OCI-LY1 (cell line): ENCODE data around the gene RNF169.

Experiments used
- H2AFZ ChIP-seq: fragments of 200-600 bp; sonication (generic), shearing (Covaris generic); 2 replicates; pipeline ENCODE4 v1.6.0; 2014; ENCODE audit warnings: antibody characterized with exemption, mild to moderate bottlenecking, low read length
- H3F3A ChIP-seq: fragments of 200-600 bp; sonication (generic), shearing (Covaris generic); 2 replicates; pipeline ENCODE4 v1.6.0; 2014; ENCODE audit warnings: mild to moderate bottlenecking, antibody characterized with exemption, low read length, moderate library complexity; ENCODE audit not compliant: insufficient read depth
- H3K27ac ChIP-seq: fragments of 200-600 bp; sonication (generic); 2 replicates; pipeline ENCODE4 v1.5.1; 2014; ENCODE audit warnings: low read length, mixed run types, mild to moderate bottlenecking, low read depth; ENCODE audit not compliant: poor library complexity, severe bottlenecking
- H3K27me3 ChIP-seq: fragments of 200-600 bp; sonication (generic); 2 replicates; pipeline ENCODE4 v1.6.0; 2014; ENCODE audit warnings: antibody characterized with exemption, mild to moderate bottlenecking, low read length, moderate library complexity; ENCODE audit not compliant: insufficient read depth
- H3K36me3 ChIP-seq: fragments of 200-600 bp; sonication (generic); 2 replicates; pipeline ENCODE4 v1.6.1; 2014; ENCODE audit warnings: mild to moderate bottlenecking, antibody characterized with exemption, low read length, moderate library complexity, mixed read lengths; ENCODE audit not compliant: insufficient read depth
- H3K4me1 ChIP-seq: fragments of 200-600 bp; sonication (generic); 2 replicates; pipeline ENCODE4 v1.5.1; 2014; ENCODE audit warnings: mild to moderate bottlenecking, low read length, moderate library complexity; ENCODE audit not compliant: insufficient read depth, severe bottlenecking
- H3K4me2 ChIP-seq: fragments of 200-600 bp; sonication (generic), shearing (Covaris generic); 2 replicates; pipeline ENCODE4 v1.6.1; 2014; ENCODE audit warnings: low read length
- H3K4me3 ChIP-seq: fragments of 200-600 bp; sonication (generic); 2 replicates; pipeline ENCODE4 v1.5.1; 2014; ENCODE audit warnings: low read length, low read depth, mild to moderate bottlenecking, mixed read lengths; ENCODE audit not compliant: poor library complexity, severe bottlenecking
- H3K79me2 ChIP-seq: fragments of 200-600 bp; shearing (Covaris generic); 2 replicates; pipeline ENCODE4 v1.6.1; 2016; ENCODE audit warnings: mixed run types, low read length, mixed read lengths; ENCODE audit not compliant: insufficient read depth
- H3K9ac ChIP-seq: fragments of 200-600 bp; sonication (generic), shearing (Covaris generic); 2 replicates; pipeline ENCODE4 v1.6.1; 2014; ENCODE audit warnings: mild to moderate bottlenecking, low read length, mixed read lengths
- H3K9me2 ChIP-seq: fragments of 200-600 bp; sonication (generic), shearing (Covaris generic); 2 replicates; pipeline ENCODE4 v1.6.1; 2014; ENCODE audit warnings: low read depth, mild to moderate bottlenecking, low read length, mixed read lengths
- H3K9me3 ChIP-seq: fragments of 200-600 bp; shearing (Covaris generic); 2 replicates; pipeline ENCODE4 v1.6.1; 2014; ENCODE audit warnings: low read length, mixed read lengths
- H4K20me1 ChIP-seq: fragments of 200-600 bp; sonication (generic), shearing (Covaris generic); 2 replicates; pipeline ENCODE4 v1.6.0; 2016; ENCODE audit warnings: mild to moderate bottlenecking, low read length; ENCODE audit not compliant: insufficient read depth
- EZH2 ChIP-seq: fragments of 200-600 bp; sonication (generic), shearing (Covaris generic); IDR thresholded peaks from 2 replicates; pipeline ENCODE4 v1.8.0; 2017; ENCODE audit warnings: borderline replicate concordance, mixed run types, mild to moderate bottlenecking, antibody characterized with exemption, low read length, moderate library complexity, mixed read lengths
- TF ChIP-seq, protein P1 (sequence below): fragments of 200-600 bp; sonication (generic), shearing (Covaris generic); IDR thresholded peaks from 2 replicates; pipeline ENCODE4 v1.5.1; 2017; ENCODE audit warnings: mild to moderate bottlenecking, antibody characterized with exemption, low read length, moderate library complexity, mixed read lengths

RNF169 gene

DNA sequence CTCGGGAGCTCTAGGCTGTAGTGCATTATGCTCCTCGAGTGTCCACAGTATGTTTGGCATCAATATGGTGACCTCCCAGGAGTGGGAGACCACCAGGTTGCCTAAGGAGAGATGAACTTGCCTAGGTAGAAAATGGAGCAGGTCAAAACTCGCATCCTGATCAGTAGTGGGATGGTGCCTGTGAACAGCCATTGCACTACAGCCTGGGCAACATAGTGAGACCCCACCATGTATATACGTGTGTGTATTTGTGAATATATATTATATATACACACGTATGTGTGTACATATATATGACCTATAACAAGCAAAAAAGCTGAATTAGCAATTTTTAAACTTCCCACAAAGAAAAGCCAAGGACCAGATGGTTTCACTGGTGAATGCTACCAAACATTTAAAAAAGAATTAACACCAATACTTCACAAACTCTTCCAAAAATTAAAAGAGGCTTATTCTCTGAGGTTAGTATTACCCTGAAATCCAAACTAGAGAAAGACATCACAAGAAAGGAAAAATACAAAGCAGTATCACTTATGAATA, 97.4 kb downstream of the RNF169 start:
- H4K20me1 ChIP-seq: no peaks in the 10 kb centered on the region
- peaks cover 75% of the 10 kb centered on the region for H3K36me3 ChIP-seq
- H3F3A ChIP-seq: no peaks in the 10 kb centered on the region
- TF ChIP-seq, protein P1, sequence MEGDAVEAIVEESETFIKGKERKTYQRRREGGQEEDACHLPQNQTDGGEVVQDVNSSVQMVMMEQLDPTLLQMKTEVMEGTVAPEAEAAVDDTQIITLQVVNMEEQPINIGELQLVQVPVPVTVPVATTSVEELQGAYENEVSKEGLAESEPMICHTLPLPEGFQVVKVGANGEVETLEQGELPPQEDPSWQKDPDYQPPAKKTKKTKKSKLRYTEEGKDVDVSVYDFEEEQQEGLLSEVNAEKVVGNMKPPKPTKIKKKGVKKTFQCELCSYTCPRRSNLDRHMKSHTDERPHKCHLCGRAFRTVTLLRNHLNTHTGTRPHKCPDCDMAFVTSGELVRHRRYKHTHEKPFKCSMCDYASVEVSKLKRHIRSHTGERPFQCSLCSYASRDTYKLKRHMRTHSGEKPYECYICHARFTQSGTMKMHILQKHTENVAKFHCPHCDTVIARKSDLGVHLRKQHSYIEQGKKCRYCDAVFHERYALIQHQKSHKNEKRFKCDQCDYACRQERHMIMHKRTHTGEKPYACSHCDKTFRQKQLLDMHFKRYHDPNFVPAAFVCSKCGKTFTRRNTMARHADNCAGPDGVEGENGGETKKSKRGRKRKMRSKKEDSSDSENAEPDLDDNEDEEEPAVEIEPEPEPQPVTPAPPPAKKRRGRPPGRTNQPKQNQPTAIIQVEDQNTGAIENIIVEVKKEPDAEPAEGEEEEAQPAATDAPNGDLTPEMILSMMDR: no peak
- TF ChIP-seq EZH2: no peak
- H3K4me3 ChIP-seq: no peak overlapping the region
- H3K4me1 ChIP-seq: no peaks in the 10 kb centered on the region
- H3K79me2 ChIP-seq: no peaks in the 10 kb centered on the region
- no peak overlapping the region for H3K9ac ChIP-seq
- H2AFZ ChIP-seq: no peak overlapping the region
- H3K9me2 ChIP-seq: no peaks in the 10 kb centered on the region
- H3K4me2 ChIP-seq: no peak overlapping the region
- no peaks in the 10 kb centered on the region for H3K9me3 ChIP-seq
- H3K27ac ChIP-seq: no peak overlapping the region
- H3K27me3 ChIP-seq: no peaks in the 10 kb centered on the region

DNA sequence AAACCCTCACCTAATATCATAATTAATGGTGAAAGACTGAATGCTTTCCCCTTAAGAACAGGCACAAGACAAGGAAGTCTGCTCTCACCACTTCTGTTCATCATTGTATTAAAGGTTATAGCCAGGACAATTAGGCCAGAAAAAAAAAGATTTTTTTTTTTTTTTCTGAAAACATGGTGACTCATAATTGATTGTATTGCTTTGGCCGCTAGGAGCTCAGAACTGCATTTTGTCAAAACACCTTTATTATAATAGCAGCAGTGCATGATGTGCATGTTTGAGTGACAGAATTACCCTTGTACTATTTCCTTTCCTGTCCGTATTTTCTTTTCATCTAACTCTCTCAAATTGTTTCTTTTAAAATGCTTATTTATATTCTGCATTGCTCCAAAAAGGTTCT, 98.1 kb downstream of the RNF169 start:
- Histone ChIP-seq H3K36me3 (peaks cover 76% of the 10 kb centered on the region), H3K9ac (no peak overlapping the region), H3K27me3 (no peaks in the 10 kb centered on the region), H3K27ac (no peak overlapping the region), H3K4me2 (no peak overlapping the region), H3F3A (no peaks in the 10 kb centered on the region), H3K79me2 (no peaks in the 10 kb centered on the region), H4K20me1 (no peaks in the 10 kb centered on the region), H3K4me3 (no peak overlapping the region), H3K9me3 (no peaks in the 10 kb centered on the region), H3K9me2 (no peaks in the 10 kb centered on the region), H2AFZ (no peak overlapping the region), H3K4me1 (no peaks in the 10 kb centered on the region)
- TF ChIP-seq EZH2: no peak
- TF ChIP-seq, protein P1: no peak

DNA sequence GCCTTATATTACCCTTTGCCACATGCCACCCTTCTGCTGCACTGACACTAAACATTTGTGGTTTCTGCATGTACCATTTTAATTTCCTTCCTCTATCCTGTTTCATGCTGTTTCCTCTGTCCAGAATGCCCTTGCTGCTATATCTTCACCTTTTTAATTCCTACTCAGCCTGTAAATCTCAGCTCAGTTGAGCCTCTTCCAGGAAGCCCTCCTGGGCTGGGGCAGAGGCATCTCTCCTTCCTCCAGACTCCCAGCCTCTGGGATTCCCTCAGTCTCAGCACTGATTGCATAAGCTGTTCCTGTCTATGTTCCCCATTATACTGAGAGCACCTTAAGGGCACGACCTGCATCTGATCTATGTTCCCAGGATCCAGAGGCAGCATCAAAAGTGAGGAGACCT, 98.7 kb downstream of the RNF169 start:
- no peak overlapping the region for H3K27ac ChIP-seq
- no peak overlapping the region for H3K4me2 ChIP-seq
- no peaks in the 10 kb centered on the region for H3K79me2 ChIP-seq
- no peaks in the 10 kb centered on the region for H3K27me3 ChIP-seq
- no peak overlapping the region for H3K4me3 ChIP-seq
- H3K36me3 ChIP-seq: peaks cover 74% of the 10 kb centered on the region
- no peaks in the 10 kb centered on the region for H4K20me1 ChIP-seq
- no peak overlapping the region for H3K9ac ChIP-seq
- no peaks in the 10 kb centered on the region for H3F3A ChIP-seq
- TF ChIP-seq, protein P1: no peak
- no peak for TF ChIP-seq EZH2
- H3K9me2 ChIP-seq: no peaks in the 10 kb centered on the region
- no peaks in the 10 kb centered on the region for H3K9me3 ChIP-seq
- no peaks in the 10 kb centered on the region for H3K4me1 ChIP-seq
- H2AFZ ChIP-seq: no peak overlapping the region
